ENCODE results near the gene DBNL.

The DBNL gene

DNA sequence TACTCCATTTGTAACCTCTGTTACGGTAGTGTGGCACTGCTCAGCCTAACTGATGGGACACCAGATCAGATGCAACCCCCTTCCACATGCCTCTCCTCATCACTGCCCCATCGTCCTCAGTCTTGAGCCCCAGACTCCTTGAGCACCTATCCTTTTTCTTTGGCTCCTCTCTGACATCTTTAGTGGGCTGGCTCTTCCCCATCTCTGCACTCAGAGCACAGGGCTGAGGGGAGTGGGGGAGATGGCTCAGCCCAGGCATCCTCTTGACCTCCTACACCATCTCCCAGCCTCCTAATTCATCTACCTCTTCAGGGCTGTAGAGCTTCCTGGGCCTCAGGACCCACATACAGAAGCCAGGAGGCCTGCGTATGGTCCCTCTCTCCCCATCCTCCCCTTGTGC is 39.3 kb downstream of the DBNL start:
- TF ChIP-seq, protein P1, sequence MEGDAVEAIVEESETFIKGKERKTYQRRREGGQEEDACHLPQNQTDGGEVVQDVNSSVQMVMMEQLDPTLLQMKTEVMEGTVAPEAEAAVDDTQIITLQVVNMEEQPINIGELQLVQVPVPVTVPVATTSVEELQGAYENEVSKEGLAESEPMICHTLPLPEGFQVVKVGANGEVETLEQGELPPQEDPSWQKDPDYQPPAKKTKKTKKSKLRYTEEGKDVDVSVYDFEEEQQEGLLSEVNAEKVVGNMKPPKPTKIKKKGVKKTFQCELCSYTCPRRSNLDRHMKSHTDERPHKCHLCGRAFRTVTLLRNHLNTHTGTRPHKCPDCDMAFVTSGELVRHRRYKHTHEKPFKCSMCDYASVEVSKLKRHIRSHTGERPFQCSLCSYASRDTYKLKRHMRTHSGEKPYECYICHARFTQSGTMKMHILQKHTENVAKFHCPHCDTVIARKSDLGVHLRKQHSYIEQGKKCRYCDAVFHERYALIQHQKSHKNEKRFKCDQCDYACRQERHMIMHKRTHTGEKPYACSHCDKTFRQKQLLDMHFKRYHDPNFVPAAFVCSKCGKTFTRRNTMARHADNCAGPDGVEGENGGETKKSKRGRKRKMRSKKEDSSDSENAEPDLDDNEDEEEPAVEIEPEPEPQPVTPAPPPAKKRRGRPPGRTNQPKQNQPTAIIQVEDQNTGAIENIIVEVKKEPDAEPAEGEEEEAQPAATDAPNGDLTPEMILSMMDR (IDR thresholded peaks at IDR 0.05; ENCODE audit: borderline replicate concordance, control extremely low read depth, extremely low read depth, insufficient read depth, missing control alignments), result no peak
- in situ Hi-C loops (cut with MboI; ENCODE audit: low sequenced_read_pairs, unreplicated experiment), result no loop called here
- no peak for DNase-seq (ENCODE audit: low spot score)

DNA sequence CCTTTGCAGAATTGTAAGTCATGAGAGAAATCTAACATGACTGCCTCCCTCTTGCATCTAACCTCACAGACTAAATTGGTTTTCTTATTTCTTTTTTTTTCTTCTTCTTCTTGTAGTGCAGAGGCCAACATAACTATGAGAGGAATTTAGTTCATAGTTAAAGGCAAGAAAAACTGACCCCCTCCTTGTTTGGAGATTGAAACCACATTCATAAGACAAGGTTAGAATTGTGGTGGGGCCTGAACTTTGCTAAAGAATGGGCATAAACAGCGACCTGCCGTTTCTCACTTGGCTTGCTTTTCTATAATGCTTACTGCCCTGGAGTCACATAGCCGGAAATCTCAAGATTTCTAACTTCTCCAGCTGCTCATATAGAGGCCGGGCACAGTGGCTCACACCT is 40.2 kb downstream of the DBNL start:
- in situ Hi-C loops (cut with MboI; ENCODE audit: low sequenced_read_pairs, unreplicated experiment), result no loop called here
- TF ChIP-seq, protein P1 (IDR thresholded peaks at IDR 0.05; ENCODE audit: borderline replicate concordance, control extremely low read depth, extremely low read depth, insufficient read depth, missing control alignments), result no peak
- no peak for DNase-seq (ENCODE audit: low spot score)

DNA sequence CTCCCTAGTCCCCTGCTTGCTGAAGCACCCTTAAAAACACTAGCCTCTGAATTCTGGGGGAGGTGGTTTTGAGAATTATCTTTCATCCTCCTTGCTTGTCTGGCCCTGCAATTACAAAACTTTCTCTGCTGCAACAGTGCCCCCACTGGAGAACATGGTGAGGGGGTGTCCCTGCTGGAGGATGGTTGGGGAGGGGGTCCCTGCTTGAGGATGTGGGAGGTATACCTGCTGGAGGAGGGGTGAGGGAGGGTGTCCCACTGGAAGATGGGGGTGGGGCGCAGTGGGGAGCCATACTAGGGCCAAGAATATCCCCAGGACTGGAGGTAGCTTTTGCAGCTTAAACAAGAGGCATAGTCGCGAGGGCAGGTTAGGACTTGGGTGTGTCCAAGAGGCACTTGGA is 41.0 kb downstream of the DBNL start:
- TF ChIP-seq, protein P1 (IDR thresholded peaks at IDR 0.05; ENCODE audit: borderline replicate concordance, control extremely low read depth, extremely low read depth, insufficient read depth, missing control alignments), result no peak
- DNase-seq (ENCODE audit: low spot score), result no peak
- in situ Hi-C loops (cut with MboI; ENCODE audit: low sequenced_read_pairs, unreplicated experiment), result no loop called here

DNA sequence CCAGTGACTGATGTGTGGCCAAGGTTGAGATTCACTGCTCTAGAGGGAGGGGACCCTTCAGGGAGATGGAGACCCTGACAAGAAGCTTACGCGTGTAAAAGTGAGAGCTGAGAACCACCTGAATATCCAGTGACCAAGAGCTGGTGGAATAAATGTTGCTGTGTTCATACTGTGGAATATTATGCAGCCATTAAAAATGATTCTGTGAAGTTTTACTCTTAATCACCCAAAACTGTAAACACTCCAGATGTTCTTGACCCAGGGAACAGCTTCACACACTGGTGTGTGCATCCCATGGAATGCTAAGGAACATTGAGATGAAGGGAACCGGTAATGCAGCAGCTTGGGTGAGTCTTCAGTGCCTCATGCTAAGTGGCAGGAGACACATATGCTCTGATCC is 42.1 kb downstream of the DBNL start:
- TF ChIP-seq, protein P1 (IDR thresholded peaks at IDR 0.05; ENCODE audit: borderline replicate concordance, control extremely low read depth, extremely low read depth, insufficient read depth, missing control alignments), result no peak
- no peak for DNase-seq (ENCODE audit: low spot score)
- in situ Hi-C loops (cut with MboI; ENCODE audit: low sequenced_read_pairs, unreplicated experiment), result no loop called here

DNA sequence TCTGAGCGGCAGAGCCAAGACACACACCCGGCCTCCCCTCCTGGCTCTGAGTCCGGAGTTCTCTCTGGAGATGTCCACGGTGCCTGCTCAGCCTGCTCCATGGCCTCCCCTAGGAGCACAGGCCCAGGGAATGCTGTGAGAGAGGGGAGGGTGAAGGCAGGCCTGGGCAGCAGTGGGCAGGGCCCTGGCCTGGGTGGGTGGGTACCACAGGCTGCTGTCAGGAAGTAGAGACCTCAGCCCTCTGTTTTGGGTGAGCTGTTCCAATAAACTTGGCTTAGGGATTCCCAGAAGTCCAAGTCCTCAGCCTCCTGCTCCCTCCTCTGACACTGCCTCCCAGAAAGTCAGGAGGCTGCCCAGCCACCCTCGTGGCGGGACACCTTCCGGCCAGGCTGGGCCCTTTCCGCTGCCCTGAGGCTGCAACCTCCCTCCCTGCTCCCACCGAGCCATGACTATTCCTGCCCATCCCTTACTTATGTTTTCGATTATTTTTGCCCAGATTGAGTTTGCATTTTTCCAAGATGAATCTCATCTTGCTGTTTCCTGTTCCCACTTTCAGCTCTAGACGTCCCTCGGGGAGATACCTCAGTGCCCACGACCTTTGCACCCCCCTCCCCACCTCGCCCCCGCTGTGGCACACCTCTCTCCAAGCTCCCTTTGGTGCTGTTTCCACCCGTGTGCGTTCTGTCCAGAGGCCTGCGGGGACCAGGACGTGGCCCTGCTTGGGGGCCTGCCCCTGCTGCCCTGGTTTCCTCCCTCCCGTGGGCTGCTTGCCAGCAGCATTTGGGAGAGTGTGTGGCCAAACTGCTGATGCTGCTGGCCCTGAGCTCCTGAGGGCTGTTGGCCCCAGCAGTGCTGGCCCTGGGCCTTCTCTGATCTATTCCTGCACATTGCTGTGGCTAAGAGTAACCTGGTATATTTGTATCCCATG is 43.7 kb downstream of the DBNL start:
- DNase-seq (ENCODE audit: low spot score), result no peak
- in situ Hi-C loops (cut with MboI; ENCODE audit: low sequenced_read_pairs, unreplicated experiment), result no loop called here
- TF ChIP-seq, protein P1 (IDR thresholded peaks at IDR 0.05; ENCODE audit: borderline replicate concordance, control extremely low read depth, extremely low read depth, insufficient read depth, missing control alignments), result no peak

DNA sequence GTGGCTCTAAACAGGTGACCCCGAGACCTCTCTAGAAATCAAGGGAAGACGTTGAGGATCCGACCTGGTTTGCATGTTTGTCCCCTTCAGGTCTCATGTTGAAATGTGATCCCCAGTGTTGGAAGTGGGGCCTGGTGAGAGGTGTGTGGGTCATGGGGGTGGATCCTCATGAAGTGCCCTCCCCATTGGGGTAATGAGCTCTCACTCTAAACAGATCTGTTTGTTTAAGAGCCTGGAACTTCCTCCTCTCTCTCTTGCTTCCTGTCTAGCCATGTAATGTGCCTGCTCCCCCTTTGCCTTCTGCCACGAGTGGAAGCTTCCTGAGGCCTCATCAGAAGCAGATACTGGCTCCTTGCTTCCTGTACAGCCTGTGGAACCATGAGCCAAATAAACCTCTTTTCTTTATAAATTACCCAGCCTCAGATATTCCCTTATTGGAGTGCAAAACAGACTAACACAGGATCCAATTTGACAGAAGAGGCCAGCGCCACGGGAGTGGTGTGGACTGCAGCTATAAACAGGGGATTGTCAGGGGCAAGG is 48.7 kb downstream of the DBNL start:
- TF ChIP-seq, protein P1 (IDR thresholded peaks at IDR 0.05; ENCODE audit: borderline replicate concordance, control extremely low read depth, extremely low read depth, insufficient read depth, missing control alignments), result no peak
- in situ Hi-C loops (cut with MboI; ENCODE audit: low sequenced_read_pairs, unreplicated experiment), result no loop called here
- DNase-seq (ENCODE audit: low spot score), result no peak

All from GM13976 (cell line).